ENCODE results near the gene SLC26A6. TPM values are rescaled to one million over a fixed set of nuclear protein-coding genes. Genes with fewer than 3 reads are reported as not detected.

Gene SLC26A6
- total RNA-seq, 2 experiments from 2014 or later = 30.4 to 32.8 TPM

DNA sequence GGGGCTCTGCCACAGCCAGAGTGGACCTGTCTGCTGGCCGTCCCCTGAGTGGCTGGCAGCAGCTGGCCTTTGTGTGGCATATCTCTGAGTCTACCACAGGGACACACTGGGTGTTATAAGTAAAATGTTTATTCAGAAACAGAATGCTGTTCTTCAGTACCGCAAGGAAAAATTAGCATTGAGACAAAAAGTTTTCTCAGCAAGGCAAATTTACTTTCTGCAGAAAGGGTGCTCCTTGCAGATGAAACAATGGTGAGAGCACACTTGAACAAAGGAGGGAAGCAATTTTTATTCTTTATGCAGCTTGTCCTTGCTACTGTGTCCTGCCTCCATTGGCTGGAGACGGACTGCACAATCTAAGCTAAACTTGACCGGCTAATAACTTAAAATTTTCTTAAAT lies 17.7 kb downstream of the SLC26A6 start:
- ChIA-PET POLR2A (no interaction called here), CTCF (interaction anchor here (1.3 kb wide), 1 partner anchor 19 kb away, joined by 4 read pairs; no protein-coding TSS in a partner anchor)

- ChIA-PET POLR2A (interaction anchor here (0.7 kb wide), 1 partner anchor 480 kb away, joined by 3 read pairs; the partner anchor contains the start of gene QRICH1), CTCF (interaction anchor here (0.6 to 2.1 kb wide), 6 partner anchors 20 to 169 kb away, joined by 3 to 7 read pairs (median 4); partner anchors contain the start of gene SLC26A6)
Observed at GRCh38 chr3:48614044-48614443, 21.2 kb downstream of the SLC26A6 start.

DNA sequence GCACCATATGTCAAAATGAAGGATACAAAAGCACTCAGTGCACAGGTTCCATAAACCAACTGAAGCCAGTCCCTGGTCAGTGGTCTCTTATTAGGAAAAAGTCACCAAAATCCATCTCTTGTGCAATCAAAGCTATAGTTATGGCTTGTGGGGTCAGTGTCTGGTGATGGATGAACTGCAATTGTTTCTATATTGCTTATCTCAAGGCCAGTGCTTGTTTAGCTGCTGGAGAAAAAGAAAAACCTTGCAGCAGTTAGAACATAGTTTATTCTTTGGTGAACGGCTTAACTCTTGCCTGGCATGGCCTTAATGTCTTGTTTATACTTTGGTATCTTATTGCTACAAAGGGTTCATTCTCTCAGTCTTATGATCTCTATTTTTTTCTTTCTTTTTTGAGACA lies 23.0 kb downstream of the SLC26A6 start:
- CTCF ChIA-PET = interaction anchor here (0.7 to 3.9 kb wide), 4 partner anchors 23 to 212 kb away, joined by 3 to 24 read pairs (median 4); partner anchors contain the start of gene SLC26A6
- POLR2A ChIA-PET = interaction anchor here (2.2 kb wide), 1 partner anchor 22 kb away, joined by 8 read pairs; the partner anchor contains the start of gene SLC26A6

DNA sequence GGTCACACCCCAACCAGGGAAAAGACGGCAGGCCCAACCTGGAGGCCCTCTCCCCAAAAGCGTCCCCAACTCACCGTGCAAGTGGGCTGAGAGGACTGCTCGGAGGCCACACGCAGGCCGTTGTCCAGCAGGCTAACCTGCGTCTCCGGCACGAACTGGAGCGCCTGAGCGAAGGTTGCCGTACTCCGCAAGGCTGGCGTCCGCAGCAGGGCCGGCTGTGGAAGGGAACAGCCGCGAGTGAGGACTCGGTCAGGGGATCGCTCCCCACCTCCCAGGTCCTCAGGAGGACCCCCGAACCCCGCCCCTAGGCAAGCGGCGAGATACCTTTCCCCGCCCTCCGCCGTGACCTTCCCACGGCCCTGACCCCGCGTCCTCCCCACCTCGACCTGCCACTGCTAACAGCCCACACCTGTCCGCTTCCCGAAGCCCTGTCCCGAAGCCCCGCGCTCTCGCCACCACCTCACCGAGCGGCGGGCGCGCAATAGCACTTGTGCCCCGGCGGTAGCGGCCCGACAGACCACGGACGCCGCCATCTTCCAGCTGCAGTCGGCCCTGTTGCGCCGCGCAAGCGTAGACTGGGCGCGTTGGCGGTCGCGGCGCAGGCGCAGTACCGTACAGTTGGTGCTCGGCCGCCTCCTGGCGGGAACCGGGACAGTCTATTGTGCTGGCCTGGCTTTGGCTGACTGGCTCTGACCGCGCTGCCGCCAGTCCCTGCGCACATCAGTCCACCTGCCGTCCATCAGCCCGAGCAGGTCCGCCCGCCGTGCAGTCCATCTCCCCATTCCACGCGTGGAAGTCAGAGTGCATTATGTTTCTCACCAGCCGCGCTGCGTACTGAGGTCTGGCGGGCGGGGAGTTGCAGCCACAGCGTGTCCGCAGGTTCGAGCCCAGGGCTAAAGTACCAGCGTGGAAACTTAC lies 25.9 kb downstream of the SLC26A6 start, which contains the start of gene UQCRC1:
Gene UQCRC1, minus strand, starts transcription at position 559 of the 918 bp plus-strand sequence. Its CDS starts 26 bp downstream, at position 533.
- POLR2A ChIA-PET = interaction anchor here (0.7 kb wide), 1 partner anchor 1650 kb away, joined by 3 read pairs; no protein-coding TSS in a partner anchor
- CTCF ChIA-PET = interaction anchor here (1.6 to 3.9 kb wide), 3 partner anchors 26 to 339 kb away, joined by 3 to 24 read pairs (median 7); partner anchors contain the start of gene SLC26A6

DNA sequence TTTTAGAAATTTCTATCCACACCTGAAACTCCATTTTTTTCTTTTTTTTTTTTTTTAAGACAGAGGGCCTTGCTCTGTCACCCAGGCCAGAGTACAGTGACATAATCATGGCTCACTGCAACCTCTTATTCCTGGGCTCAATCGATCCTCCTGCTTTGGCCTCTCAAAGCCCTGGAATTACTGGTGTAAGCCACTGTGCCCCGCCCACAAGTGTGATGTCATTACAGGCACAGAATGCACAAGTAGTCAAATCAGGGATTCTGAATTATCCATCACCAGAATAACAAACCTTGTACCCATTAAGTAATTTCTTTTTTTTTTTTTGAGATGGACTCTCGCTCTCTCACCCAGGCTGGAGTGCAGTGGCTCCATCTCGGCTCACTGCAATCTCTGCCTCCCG lies 27.7 kb downstream of the SLC26A6 start:
- POLR2A ChIA-PET = no interaction called here
- CTCF ChIA-PET = interaction anchor here (1.3 kb wide), 1 partner anchor 207 kb away, joined by 4 read pairs; no protein-coding TSS in a partner anchor

- POLR2A ChIA-PET = interaction anchor here (0.6 to 0.7 kb wide), 2 partner anchors 34 to 727 kb away, joined by 3 read pairs; partner anchors contain the start of gene SLC26A6
Observed at GRCh38 chr3:48601622-48601994, 33.7 kb downstream of the SLC26A6 start.

GRCh38 chr3:48600711-48601621 lies 34.3 kb downstream of the SLC26A6 start:
- ChIA-PET CTCF (interaction anchor here (0.7 kb wide), 1 partner anchor 26 kb away, joined by 4 read pairs; no protein-coding TSS in a partner anchor), POLR2A (interaction anchor here (0.7 kb wide), 1 partner anchor 727 kb away, joined by 3 read pairs; no protein-coding TSS in a partner anchor)

More at GRCh38 chr3:48601622-48601994, 33.7 kb downstream of the SLC26A6 start:
- CTCF ChIA-PET = interaction anchor here (0.7 kb wide), 1 partner anchor 27 kb away, joined by 4 read pairs; no protein-coding TSS in a partner anchor

GRCh38 chr3:48599509-48600285 lies 35.6 kb downstream of the SLC26A6 start:
- ChIA-PET POLR2A (interaction anchor here (0.5 kb wide), 1 partner anchor 33 kb away, joined by 3 read pairs; no protein-coding TSS in a partner anchor), CTCF (no interaction called here)

DNA sequence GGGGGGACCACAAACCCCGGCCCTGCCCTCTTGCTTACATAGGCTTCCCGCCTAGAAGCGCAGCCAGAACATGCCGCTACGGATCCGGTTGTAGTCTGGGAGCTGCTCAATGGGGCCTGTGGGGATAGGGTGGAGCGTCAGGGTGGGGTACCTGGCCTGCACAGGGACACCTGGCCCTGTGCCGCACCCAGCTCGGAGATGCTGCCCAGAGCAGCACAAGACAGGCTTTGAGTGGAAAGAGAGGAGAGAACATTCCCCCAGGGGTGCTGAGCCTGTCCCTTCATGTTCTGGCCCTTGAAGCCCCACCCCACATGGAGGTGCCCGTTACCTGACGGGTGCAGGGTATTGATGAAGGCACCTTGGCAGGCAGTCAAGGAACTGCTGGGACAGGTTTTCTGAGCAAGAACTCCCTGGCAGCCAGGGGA lies 36.2 kb downstream of the SLC26A6 start:
- ChIA-PET CTCF (no interaction called here), POLR2A (no interaction called here)

DNA sequence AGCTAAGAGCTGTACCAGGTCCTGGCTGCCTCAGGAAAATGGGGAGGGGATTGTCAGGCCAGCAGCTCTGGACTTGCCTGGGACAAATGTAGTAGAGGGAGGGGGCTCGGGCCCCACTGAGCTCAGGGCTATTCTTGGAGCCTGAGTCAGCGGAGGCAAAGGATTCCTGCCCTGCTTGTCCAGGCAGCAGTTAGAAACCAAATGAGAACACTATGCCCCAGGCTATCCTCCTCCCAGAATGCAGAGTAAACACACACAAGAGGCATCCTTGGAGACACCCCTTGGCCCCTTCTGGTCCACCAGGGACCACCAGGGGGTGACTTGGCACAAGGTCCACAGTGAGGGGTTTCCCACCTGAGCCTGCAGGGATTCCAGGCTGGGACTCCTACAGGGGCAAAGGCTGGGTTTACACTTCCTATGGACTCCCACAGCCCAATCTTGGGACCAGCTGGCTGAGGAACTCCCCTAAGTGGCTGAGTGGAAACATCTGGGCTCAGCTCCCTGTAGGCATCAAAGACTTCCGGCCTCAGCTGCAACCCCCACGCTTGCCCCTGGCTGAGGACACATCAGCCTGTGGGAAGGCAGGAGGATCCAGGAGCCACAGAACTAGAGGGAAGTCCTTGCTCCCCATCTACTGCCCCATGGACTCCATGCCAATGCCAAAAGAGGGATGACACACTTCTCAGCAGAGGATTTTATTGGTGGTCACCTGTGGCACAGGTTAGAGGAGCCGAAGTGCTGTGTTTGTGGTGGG lies 36.8 kb downstream of the SLC26A6 start:
- CTCF ChIA-PET = no interaction called here

DNA sequence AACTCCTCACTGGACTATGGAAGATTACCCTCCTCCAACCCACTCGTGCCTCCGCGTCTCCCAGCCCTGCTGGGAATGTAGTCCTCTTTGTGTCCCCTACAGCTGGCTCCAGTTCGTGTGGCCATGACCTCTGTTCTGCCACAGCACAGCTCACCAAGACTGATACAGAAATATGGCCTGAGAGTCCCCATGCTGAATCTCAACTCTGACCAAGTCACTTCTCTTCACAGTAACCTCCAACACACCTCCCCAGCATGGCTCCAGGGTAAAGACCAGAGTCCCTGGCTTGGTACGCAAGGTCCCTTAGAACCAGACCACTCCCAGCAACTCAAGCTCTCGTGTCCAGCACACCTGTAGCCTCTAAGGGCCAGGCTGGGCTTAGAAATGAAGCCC lies 37.9 kb downstream of the SLC26A6 start:
- ChIA-PET POLR2A (no interaction called here), CTCF (interaction anchor here (1.0 kb wide), 1 partner anchor 9 kb away, joined by 3 read pairs; no protein-coding TSS in a partner anchor)

More for the DNA sequence above, 36.8 kb downstream of the SLC26A6 start:
- POLR2A ChIA-PET = no interaction called here

- ChIA-PET POLR2A (no interaction called here), CTCF (interaction anchor here (1.0 kb wide), 1 partner anchor 10 kb away, joined by 3 read pairs; no protein-coding TSS in a partner anchor)
Observed at GRCh38 chr3:48596676-48597407, 38.4 kb downstream of the SLC26A6 start.

- CTCF ChIA-PET = no interaction called here
- POLR2A ChIA-PET = no interaction called here
Observed at GRCh38 chr3:48596157-48596556, 39.1 kb downstream of the SLC26A6 start.

- POLR2A ChIA-PET = no interaction called here
- CTCF ChIA-PET = no interaction called here
Observed at GRCh38 chr3:48595526-48596121, 39.6 kb downstream of the SLC26A6 start.

- POLR2A ChIA-PET = interaction anchor here (0.5 kb wide), 1 partner anchor 152 kb away, joined by 11 read pairs; no protein-coding TSS in a partner anchor
- CTCF ChIA-PET = interaction anchor here (0.7 kb wide), 1 partner anchor 97 kb away, joined by 3 read pairs; no protein-coding TSS in a partner anchor
Observed at GRCh38 chr3:48595075-48595525, 40.2 kb downstream of the SLC26A6 start, which contains the start of gene COL7A1. COL7A1 (minus strand) TSS chr3:48595329; CDS start chr3:48595159, 170 bp downstream.

Data from activated CD8-positive, alpha-beta memory T cell treated with anti-CD3 and anti-CD28 coated beads for 36 hours (primary cell).